Activated CD4-positive, alpha-beta T cell treated with anti-CD3 and anti-CD28 coated beads, Interleukin-10, Interleukin-2, amounts not matched to agents 100 ng/mL and 50 ng/mL, durations not matched to agents 16 hours and 8 hours (primary cell): ENCODE results near the gene AKTIP.
A peak's percentile ranks its signal among the peaks of the same experiment; 100 is the strongest.
"Not testable (repeated sequence)": the region's sequence is repeated elsewhere in the genome, so short reads cannot be mapped to it uniquely, and the experiment has no call there.

Source experiments
- DNase-seq: peaks from one replicate; pipeline ENCODE4 v3.0.0-alpha.2; 2020

The AKTIP gene

DNA sequence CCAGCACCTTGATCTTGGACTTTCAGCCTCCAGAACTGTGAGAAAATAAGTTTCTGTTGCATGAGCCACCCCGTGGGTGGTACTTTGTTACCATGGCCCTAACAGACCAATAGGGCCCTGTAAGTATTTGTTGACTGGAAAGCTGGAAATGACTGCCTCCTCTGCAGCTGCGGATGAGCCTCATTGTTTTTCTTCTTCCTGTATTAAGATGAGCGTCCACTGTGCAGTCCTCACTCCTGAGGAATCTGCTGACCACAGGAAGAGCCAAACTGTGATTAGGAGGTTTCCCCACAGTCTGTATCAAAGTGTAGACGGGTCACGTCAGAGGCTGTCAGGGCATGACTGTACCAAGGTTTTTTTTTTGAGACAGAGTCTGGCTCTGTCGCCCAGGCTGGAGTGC lies 12.2 kb upstream of the AKTIP start:
- no peak for DNase-seq

DNA sequence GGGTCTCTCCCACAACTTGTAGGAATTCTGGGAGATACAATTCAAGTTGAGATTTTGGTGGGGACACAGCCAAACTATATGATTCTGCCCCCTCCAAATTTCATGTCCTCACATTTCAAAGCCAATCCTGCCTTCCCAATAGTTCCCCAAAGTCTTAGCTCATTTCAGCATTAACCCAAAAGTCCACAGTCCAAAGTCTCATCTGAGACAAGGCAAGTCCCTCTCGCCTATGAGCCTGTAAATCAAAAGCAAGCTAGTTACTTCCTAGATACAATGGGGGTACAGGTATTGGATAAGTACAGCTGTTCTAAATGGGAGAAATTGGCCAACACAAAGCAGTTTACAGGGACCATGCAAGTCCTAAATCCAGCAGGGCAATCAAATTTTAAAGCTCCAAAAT lies 9.8 kb upstream of the AKTIP start:
- not testable (repeated sequence) for DNase-seq

DNA sequence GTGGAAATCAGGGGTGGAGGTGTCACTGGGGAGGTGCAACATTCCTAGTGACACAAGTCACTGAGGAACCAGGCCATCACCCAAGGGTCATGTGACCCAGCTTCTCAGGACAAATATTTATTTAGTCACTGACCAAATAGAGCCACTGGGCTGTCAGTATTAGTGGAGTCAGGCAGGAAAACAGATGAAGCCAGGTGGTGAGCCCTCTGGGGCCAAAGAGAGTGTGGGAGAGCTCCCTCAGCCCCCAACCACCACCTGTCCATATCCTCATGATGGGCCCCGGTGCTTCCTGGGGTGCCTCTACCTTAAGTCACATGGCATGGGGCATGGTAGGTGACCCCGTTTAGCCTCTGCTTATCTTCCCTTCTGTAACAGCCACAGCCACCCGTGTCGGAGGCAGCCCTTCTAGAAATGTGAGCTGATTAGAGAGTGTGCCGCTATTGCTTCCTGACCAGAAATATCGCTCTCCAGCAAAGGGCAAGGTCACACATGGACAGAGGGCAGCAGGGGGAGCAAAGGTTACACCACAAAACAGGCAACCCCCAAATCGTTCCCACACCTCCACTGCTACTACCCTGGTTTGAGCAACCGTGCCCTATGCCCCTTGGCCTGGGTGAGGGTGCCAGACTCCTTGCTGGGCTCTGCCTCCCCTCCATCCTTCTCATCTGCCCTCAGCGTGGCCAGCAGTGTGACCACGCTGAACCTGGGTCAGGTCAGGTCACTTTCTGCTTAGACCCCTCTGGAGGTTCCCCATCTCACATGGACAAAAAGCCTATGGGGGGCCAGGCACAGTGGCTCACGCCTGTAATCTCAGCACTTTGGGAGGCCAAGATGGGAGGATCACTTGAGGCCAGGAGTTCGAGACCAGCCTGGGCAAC lies 8.6 kb upstream of the AKTIP start:
- DNase-seq: no peak

DNA sequence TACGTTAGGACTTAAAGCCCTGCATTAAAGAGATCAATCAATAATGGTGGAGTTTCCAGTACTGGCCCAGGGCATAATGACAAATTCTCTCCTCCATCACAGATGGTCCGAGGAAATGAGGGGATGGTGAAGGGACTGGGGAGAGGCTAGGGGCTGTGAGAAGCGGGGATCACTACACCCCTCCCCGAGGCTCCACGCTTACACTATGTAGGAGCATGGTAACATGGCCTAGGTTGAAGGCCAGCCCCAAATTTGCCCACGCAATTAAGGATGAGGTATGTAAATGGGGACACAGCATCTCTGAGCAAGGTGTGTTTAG lies 8.0 kb upstream of the AKTIP start:
- DNase-seq: no peak

DNA sequence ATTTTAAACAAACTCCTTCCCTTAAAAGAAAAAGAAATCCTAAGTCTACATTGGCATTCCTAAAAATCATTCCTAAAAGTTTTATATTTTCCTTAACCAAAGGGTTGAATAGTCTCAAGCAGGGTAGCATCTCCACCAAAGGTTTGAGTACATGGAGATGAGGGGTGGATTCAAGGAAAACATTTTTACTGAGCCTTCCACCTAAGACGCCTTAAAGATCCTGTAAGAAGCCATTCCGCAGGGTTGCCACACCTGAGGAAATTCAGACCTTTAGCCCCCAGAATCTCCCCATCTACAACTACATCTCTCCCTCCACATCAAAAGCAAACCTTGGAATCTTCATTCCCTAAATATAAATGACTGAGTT lies 7.7 kb upstream of the AKTIP start:
- DNase-seq: no peak

DNA sequence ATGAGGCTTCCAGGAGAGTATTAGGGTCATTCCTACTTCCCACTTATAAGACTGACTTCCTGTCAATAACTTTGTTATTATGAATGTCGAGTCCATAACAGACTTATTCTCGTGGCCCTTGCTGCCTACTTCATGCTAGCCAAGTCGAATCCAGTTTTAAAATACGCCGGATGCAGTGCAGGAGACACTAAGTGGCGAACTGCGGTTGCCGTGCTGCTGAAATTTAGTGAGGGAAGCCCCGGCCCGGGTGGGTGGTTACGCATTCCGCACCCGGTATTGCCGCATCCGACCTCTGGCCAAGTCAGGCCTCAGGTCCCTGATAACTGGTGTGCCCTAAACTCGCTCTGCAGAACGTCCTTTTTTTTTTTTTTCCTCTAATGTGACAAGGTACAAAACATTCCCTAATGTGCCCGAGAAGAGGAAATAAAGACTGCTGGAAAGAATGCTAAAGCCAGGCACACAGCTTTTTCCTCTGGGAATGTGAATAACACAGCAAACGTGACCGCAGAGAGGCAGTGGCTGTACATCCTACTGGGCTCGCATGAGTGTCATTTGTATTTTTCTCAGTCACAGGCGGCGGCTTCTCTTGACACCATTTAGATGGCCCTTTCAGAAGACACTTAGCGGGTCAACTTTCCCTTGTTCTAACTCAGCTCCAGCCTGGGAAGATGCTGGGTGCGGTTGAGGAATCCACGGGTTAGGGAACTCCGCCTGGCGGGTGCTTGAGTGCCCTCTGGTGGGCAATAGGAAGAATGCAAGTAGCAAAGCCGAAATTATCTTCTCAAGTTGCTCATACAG lies 7.1 kb upstream of the AKTIP start:
- DNase-seq: peak; percentile 57

DNA sequence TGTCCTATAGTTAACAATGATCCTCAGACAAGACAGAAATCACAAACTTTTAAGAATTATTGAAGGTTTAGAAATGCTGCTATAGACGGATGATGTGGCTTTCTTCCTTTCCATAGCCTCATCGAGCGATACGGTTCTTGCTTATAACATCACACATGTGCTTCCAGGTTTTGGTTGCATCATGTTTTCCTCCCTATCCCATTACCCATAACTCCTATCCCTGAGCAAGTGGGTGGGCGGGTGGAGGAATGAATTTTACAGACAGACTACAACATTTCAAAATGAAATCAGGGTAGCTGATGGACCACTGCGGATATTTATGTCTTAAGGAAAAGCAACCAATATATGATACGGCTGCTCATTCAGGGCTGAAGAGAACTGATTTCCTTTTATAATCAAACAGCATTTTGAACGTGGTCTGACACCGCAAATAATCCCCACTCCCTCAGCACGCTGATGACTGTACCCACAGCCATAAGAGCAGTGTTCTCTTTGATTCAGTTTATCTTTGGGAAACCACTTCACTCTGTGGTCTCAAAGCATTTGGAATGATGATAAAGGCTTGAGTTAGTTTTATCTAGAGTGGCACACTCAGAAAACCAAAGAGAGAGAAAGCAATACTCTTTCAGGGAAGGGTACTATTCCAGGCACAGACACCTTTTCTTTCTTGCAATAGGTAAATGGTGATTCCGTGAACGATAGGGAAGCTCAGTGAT lies 4.6 kb upstream of the AKTIP start:
- DNase-seq: no peak

DNA sequence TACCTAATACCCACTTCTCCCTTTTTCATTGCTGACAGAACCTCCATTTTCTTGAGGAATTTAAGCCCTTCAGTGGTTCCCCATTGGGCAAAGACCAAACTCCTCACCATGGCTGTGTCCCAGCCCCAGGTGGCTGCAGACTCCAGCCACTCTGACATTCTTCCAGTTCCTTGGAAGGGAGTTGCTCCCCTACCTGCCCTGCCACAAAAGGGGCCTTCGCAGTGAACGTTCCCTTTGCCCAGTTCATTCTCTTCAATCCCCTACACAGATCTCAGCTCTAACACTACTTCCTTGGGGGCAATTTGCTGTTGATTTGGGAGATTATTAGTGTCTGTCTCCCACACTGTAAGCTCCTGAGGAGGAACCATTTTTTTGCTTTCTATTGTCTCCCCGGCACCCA lies 3.2 kb upstream of the AKTIP start:
- no peak for DNase-seq

DNA sequence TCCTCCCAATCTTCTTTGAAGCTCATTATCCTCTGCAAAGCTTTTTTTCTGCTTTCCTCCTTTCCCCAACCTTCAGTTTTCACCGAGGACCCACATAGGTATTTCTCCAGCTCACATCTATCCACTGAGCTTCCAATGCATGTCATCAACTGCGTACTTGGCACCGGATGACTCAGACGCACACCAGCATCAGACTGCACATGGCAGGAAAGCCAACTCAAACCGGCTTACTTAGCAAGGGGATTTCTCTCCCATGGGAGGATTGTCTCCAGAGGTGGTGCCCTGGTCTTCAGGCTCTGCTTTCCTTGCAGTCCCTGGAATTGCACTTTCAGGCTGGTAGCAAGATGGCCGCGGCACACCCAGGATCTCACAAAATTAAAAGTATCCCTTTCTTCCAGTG lies 1.7 kb upstream of the AKTIP start:
- peak; percentile 55 for DNase-seq

DNA sequence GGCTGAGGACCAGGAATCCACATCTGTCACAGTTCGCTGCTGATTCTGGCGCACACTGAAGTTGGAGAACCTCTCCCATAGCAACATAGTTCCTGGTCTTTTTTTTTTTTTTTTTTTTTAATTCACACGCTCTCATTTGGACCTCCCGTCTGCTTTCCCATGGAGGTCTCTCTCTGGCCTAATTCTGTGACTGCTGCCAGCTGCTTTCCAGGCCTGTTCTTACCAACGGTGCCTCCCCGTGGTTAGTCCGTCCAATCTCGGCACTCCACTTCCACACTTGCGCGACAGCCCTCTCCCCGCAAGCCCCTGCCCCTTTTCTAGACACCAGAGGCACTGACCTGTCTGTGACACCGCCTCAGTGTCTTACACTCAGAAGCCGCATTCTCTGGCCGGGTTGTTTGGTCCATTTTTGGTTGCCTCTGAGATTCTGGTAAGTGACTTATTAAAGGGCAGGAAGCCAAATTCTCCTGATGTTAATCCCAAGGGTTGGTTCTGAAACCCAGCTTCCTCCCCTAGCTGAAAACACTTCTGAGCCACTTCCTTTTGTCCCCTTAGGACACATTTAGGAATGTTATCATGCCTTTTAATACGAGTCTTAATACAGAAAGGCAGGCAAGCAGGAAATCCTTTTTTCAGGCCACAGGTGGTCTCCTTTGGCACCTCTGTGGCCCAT lies 1.1 kb upstream of the AKTIP start:
- DNase-seq: peak; percentile 52

DNA sequence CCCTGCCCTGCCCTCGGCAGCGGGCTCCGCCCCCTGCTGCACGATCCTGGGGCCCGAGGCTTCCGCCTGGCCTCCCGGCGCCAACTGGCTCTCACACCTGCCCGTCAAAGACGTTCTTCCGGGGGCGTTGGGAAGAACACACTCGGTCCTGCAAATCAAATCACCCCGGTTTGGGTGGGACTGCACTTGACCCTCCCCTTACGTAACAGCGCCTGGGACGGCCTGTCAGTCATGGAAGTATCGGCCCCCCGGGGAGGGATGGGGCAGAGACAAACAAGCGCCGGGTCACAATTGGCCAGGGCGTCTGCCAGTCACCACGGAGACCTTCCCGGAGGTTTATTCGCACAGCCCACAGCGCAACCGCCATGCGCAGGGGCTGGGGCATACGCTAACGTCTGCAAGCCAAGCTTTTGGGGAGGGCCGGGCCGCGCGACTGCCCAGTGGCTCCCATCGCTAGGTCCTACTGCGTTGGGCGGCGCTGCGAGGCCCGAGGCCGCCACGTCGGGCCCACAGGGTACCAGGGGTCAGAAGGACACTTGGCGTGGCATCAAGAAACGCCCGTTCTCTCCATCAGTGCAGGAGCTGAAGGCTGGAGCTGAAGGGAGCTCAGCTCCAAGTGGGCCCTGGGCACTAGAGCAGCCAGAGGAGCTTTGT lies 388 bp upstream of the AKTIP start:
- DNase-seq: peak; percentile 100

DNA sequence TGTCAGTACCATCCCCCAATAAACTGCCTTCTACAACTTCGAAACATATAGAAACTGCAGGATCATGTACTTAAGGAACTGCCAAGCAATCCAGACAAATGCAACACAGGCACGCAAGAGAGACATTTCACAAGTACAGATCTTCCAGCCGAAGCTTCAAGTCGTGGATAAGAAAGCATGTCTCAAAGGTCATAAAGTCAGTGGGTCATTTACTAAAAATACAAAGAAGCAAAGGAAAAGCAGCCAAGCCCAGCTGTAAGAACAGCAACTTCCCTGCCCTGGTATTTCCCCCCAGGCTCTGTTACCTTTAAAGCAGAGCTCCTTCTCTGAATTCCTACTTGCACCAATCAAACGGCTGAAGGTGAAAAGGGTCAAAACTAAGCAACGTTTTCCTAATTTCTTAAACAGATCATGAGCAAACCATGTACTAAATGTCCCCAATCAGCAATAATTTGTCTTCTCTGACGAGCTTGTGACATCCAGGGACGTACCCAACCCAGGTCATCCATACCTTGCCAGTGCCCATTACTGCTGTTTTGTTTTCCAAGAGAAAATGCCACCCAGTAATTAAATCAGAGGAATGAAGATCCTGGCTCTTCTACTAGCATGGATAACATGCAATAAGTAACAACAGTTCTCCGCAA lies 1.7 kb downstream of the AKTIP start:
- no peak for DNase-seq

DNA sequence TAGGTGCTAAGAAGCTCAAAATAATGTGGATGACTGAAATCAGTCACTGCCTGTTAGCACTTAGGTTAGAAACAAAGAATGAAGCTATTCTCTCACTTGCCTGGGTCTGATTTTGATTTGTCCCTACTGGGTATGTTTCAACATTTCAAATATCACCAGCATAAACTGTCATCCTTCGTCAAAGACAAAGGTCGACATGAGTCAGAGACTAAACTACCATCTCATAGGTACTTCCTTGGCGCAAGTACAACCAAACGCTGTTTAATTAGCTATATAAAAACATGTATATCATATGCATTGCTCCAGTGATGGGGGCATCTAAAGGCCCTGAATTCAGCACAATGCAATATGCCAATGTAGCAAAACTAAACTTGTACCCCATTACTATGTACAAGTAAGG lies 4.0 kb downstream of the AKTIP start:
- no peak for DNase-seq

DNA sequence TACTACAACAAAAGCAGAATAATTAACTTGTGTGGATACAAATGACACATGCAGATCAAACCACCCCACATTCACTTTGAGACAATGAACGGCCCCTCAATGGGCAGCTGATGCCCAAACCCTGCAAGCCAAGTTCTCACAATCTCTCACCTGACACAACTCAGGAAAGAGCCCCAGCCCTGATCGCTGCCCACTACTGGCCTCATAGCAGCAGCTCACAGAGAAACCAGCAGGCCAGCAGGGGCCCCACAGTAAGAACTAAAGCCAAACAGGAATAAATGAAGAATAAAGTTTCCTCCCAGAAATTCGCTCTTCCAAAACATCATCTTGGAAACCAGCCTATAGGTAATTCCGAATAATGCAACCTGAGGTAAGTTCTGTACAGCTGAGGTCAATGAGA lies 7.7 kb downstream of the AKTIP start:
- no peak for DNase-seq

DNA sequence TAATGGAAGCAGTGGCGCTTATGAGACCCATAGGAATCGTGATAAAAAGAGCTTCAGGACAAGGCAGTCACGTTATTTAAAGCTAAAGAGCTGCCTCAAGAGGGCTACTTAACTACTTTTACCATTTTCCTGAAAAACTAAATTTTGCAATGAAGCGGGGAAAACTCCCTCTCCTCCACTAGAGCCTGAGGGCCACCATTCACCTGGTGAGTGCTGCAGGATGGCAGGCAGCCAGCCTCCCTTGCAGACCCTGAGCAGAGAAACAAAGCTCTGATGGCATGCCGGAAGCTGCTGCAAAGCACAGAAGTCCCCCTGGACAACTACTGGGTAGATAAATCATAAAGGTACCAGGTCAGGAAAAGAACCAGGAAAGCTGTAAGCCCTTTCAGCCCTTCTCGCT lies 8.4 kb downstream of the AKTIP start:
- DNase-seq: no peak

DNA sequence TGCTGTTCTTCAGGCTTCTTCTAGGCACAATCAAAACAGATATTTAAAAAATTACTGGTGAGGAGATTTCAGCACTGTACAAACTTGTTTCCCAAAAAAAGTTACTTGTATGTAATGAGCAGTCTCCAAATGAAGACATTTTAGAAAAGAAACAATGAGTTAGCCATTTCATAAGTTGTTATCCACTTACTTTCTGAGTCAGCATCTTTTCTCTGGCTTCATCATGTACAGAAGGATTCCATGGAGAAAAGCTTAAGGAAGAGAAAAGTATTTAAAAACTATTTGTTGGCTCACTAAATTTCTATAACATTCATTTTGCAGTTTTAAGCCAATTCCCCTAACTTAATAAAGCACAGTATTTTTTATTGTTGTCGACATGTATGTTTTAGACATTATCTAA lies 10.5 kb downstream of the AKTIP start:
- no peak for DNase-seq

DNA sequence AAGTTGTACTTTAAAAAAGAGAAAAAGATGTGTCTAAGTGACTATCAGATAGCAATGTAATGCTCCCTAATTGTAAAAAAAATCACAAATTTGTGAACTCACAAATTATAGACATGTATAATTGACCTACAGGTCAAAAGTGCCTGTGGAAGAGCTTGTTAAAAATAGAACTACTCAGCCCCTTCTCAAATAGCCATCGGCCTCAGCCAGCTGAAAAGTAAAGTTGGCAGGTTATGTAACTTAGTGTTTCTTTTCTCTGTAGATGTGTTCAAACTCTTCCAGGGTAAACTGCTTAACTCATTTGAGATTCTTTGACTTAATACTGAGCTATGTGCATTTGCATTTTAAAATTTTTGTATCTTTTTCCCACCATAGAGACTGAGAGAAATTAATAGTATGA lies 13.3 kb downstream of the AKTIP start:
- DNase-seq: no peak

DNA sequence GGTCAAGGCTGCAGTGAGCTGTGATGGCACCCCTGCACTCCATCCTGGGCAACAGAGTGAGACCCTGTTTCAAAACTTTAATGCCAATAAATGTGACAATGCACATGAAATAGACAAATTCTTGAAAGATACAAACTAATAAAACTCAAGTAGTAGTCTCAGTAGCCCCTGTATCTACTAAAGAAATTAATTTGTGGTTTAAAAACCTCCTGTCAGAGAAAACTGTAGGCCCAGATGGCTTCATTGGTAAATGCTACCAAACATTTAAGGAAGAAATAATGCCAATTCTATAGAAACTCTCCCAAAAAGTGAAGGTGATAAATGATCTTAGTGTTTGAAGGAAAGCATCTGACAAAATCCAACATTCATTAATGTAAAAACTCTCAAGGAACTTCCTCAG lies 16.8 kb downstream of the AKTIP start:
- no peak for DNase-seq

DNA sequence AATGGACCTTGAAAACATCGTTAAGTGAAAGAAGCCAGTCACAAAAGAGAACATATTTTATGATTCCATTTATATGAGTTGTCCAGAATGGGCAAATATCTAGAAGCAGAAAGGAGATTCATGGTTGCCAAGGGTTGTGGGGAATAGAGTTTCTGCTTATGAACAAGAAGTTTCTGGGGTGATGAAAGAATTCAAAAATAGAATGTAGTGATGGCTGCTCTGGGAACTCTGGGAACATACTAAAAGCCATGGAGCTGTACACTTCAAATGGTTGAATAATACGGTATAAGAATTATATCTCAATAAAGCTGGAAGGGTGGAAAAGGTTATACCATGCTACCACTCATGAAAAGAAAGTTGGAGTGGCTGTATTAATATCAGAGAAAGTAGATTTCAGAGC lies 18.5 kb downstream of the AKTIP start:
- DNase-seq: no peak

DNA sequence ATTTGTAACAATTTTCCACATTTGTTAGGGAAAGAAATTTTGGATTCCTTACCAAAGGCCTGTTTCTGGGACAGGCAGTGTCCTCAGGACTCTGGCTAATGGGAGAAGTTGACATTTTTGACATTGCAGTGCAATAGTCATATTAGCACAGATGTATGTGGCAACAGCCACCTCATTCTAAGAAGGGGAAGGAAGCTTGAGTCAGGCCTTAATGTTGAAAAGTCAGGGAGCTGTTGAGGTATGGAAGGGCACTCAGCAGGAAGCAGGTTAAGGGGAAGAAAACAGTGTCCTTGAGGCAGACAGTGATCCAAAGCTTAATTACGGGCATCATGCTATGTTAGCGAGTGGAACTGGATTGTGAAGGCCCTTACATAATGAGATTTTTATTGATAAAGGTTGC lies 20.9 kb downstream of the AKTIP start:
- DNase-seq: peak; percentile 54

DNA sequence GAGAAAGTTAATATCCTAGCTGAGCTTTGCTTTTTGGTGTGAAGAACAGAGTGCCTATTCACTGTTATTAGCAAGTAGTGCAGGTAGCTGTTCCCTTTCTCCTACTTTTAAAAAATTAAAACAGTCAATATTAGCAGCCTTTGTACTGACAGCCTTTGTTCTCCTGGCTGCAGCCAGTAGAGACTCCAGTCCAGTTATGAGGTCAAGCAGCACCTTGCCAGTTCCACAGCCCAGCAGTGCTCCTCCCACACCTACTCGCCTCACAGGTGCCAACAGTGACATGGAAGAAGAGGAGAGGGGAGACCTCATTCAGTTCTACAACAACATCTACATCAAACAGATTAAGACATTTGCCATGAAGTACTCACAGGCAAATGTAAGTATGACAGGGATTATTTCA lies 22.6 kb downstream of the AKTIP start:
- DNase-seq: no peak

DNA sequence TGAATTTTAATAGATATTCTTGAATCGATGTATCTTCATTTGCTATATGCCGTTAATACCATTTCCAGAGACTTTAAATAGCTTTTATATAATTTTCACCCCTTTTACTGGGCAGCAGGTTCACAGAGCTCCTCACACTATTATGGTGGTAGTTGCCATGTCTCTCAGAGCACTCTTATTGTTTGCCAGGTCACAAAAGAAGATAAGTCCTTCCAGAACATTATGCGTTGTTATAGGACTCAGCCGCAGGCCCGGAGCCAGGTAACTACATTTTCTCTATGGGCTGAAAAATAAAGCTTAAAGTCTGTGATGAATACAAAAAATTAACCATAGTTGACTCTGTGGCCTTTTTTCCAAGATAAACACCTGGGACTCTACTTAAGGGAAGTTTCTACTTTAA lies 24.0 kb downstream of the AKTIP start:
- DNase-seq: no peak
